A172 (cell line): Measurements from ENCODE around the gene OLIG2. TPM values are rescaled to one million over a fixed set of nuclear protein-coding genes. Genes with fewer than 3 reads are reported as not detected.
A peak's percentile ranks its signal among the peaks of the same experiment; 100 is the strongest.

ENCODE experiments used
- DNase-seq: peaks from one replicate; pipeline ENCODE4 v3.0.0-alpha.2; 2015; ENCODE audit warnings: low spot score
- total RNA-seq: library from RNA; depleted of rRNA; stranded (reverse); fragments of >200 nt; shearing (Covaris generic); gene quantifications from 2 replicates; pipeline ENCODE4 v1.2.3, GENCODE V29; 2014; rRNA removed

OLIG2 gene
- total RNA-seq: 1.4 and 3.9 TPM in 2 replicates

DNA sequence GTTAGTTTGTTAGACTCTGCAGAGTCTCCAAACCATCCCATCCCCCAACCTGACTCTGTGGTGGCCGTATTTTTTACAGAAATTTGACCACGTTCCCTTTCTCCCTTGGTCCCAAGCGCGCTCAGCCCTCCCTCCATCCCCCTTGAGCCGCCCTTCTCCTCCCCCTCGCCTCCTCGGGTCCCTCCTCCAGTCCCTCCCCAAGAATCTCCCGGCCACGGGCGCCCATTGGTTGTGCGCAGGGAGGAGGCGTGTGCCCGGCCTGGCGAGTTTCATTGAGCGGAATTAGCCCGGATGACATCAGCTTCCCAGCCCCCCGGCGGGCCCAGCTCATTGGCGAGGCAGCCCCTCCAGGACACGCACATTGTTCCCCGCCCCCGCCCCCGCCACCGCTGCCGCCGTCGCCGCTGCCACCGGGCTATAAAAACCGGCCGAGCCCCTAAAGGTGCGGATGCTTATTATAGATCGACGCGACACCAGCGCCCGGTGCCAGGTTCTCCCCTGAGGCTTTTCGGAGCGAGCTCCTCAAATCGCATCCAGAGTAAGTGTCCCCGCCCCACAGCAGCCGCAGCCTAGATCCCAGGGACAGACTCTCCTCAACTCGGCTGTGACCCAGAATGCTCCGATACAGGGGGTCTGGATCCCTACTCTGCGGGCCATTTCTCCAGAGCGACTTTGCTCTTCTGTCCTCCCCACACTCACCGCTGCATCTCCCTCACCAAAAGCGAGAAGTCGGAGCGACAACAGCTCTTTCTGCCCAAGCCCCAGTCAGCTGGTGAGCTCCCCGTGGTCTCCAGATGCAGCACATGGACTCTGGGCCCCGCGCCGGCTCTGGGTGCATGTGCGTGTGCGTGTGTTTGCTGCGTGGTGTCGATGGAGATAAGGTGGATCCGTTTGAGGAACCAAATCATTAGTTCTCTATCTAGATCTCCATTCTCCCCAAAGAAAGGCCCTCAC, at the start of gene OLIG2:
Gene OLIG2 (plus strand): TSS at position 447 of the 954 bp plus-strand sequence. CDS start 928 bp downstream, outside the sequence.
- peak; percentile 85 for DNase-seq

DNA sequence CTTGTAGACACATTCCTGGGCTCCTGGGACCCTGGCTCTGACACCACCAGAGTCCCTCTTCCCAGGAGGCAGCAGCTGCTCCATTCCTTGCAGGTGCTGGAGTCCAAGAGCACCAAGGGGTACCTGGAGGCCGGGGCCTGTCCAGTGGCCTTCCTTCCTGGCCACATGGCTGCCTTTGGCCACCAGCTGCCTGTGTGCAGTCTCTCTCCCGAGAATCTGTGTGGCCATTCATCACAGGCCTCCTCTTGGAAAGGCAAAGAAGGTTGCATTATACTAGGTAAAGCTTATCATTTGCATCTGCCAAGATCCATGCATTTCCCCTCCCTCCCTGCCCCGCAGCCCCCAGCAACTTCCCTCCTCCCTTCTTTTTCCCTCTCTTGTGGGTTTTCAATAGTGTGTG, 48.9 kb upstream of the OLIG2 start:
- DNase-seq: no peak

DNA sequence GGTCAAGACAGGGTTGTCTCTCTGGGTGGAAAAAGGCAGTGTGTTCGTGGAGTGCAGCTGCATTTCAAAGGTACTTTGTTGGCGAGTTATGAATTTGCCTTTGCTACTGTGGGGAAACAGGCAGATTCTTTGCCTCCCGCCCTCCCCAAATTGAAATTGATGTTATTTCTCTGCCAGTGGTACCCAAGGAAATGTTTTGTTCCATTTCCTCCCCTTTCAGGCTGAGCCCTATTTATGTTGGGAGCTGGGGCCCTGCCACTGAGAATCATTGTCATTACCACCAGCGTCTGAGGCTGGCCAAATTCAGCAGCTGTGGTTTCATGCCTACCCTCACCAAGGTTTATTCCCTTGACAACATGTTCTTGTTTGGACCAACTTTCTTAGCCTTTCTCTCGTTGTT, 48.5 kb upstream of the OLIG2 start:
- DNase-seq: no peak

DNA sequence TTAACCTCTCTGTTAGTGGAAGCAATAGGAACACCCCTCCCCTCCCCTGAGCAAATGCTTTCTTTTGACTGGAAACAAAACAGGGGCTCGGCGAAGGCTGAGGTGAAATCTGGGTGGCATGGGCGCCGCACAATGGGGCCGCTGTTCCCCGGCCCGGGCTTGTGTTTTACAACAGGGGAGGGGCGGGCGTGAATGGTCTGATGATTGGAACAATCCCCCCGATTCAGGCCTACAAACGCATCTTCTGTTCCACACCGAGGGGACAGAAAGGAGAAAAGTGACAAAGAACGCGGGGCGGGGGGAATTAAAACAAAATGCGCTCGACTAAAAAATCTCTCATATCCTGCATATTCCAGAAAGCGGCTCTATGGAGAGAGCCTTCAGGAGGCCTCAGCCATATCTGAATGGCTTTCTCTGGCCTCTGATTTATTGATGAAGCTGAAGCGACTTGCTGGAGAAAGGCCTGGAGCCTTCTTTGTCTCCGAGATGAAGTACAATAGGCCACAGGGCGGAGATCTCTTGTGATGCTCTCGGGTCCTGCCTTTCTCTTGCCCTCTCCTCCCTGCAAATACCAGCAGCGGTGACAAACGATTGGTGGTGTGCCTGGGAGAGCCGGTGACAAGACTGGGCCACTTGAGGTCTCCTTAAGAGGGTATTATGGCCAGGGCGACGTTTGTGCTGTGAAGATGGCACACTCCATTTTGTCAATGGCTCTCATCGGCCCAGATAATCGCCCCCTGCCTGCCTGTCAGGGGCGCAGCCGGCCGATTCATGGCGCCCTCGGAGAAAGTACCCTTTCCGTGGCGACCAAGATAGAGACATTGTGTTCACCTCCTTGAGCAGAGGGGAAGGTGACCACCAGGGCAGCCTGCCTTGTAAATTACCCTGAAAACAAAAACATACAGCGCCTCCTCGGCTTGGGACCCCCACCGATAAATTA, 47.1 kb upstream of the OLIG2 start:
- DNase-seq: no peak

DNA sequence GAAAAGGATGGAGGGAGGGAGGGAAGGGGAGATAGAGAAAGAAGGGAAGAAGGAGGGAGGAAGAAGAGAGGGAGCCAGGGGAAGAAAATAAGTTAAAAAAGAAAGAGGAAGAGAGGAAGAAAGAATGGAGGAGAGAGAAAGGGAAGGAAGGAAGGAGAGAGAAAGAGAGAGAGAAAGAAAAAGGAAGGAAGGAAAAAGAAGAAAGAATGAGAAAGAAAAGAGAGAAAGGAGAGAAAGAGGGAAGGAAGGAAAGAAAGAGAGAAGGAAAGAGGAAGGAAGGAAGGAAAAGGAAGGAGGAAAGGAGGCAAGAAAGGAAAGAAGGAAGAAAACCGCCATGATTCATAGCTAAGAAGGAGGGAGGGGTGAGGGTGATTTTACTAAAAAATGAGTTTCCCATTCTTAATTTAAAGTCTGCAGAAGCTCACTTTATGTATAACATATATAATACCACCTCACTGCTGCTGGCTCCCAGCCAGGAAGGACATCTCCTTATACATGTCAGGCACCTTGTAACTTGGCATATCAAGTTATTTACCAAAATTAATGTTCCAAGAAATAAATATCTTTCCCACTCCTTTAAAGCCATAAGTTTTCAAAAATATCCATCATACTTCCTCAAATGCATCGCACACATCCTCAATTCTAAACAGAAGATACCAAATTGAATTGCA, 46.0 kb upstream of the OLIG2 start:
- no peak for DNase-seq

DNA sequence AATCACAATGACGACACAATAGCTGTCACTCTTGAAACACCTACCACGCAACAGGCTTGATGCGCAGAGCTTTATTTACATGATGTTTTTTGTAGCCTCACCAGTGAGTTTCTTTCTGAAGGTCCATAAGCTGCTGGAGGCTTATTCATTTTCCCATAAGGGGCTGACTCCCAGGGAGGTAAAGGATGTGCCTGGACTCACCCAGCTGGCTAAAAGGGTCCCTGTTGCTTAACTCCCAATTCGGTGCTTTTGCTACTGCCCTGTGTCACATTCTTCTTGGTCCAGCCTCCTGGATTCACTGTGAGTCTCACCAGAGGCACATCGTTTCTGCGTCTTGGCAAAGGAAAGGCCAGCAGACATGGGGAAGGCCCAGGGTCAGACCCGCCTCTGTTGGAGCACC, 44.6 kb upstream of the OLIG2 start:
- DNase-seq: no peak

DNA sequence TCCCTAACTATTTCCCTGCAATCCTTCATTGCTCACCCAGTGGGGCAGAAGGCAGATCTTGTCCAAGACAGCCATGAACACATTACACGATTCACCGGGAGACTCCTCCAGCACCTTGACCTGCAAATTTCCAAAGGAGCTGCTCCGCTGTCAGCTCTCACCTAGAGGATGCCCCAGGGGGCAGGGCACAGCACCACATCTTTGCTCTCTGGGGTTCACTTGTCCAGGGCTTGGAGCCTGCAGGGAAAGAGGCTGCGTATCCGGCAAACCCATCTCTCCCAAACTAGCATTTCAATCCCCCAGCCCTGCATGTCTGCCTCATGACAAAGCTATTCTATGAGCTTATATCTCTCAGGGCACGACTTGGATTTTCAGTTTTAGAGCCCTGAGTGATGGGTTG, 35.1 kb upstream of the OLIG2 start:
- no peak for DNase-seq

DNA sequence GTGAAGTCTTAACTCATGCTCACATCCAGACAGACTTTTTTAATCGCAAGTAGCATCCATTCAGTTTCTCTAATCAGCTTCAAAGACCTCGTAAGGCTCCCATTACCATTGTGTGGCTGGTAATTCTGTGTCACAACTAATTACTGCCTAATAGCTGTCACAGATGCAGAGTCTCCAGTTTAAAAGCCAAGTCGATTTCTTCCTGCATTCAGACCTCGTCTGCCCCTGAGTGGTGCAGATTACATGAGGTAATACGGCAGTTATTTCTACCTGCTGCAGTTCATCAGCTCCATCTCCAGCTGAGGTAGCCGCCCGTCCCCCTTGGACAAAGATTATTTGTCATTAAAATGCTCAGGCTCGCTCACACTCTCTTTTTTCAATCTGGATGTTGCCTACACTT, 34.4 kb upstream of the OLIG2 start:
- DNase-seq: no peak

DNA sequence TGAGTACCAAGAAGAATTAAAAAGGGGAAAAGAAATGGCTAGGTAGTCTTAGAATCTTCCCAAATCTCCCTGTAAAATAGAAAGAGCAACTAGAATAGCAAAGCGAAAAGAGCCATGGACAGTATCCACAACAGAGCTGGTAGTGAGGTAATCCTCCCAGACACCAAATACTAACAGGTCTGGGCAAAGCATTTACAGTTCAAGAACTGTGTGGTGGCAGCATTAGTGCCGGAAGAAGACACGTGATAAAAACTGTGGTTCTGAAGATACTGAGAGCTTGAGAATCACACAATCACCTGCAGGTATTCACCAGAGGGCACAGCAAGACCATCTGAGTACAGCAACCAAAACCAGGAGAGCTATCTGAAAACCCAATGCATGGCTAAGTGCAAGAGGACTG, 31.8 kb upstream of the OLIG2 start:
- DNase-seq: no peak

DNA sequence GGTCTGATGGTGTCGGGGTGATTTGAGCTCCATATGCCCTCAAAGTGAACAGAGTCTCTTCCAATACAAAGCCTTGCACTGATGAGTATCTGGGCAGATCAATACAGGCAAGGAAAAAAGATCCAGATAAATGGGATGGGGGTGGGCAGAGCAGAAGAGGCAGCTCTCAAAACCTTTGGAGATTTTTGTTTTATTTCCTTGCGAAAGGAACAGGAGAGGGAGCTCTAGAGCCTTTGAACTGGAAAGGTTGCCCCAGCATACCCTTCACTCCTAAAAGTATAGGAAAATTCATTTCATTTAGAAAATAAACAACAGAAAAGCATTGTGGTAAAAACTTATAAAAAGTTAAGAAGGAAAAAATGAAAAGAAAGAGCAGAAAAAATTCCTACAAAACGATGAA, 31.4 kb upstream of the OLIG2 start:
- peak; percentile 54 for DNase-seq

DNA sequence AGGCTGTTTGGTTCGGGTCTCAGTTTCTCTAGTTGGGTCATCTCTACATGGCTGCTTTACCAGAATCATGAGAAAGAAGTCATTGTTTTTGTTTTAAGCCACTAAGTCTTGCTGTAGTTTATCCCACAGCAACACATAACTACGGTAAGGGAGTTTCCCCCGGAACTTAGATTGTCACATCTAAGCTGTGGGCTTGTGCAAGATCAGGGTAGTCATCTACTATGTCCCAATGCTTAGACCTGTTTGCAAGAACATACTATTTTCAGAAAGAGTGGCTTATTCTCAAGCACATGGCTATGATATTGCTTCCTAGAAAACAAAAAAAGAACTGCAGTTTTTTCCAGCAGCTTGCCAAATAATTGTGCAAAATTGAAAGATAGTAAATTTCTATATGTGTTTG, 18.0 kb upstream of the OLIG2 start:
- DNase-seq: no peak

DNA sequence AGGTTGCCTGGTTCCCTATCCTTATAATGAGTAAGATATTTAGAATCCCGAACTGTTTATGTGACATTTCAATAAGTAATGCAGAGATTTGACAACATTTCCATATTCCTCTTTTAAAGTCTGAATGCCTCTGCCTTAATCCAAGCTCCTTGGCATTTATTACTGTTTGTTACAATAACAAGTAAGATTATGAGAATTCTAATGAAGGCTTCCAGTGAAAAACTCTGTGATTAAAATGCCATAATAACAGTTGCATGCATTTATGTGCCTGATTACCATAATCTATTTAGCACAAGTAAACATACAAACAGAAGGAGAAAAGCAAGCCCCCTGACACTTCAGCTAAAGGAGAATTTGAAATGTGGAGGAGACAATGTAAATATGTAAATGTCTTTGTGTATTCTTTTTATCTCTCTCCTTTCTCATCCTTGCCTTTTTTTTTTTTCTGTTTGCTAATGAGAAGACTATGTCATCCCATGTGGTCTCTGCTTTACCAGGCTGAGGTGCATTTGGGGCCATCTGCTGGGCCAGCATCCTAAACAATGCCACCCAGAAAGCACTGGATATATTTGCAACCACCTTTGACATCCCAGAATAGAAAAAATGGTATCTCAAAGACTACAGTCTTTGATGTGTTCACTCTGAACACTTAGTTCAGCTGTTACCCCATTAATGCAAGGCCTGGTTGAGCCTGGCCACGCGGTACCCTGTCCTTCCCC, 17.2 kb upstream of the OLIG2 start:
- DNase-seq: no peak

DNA sequence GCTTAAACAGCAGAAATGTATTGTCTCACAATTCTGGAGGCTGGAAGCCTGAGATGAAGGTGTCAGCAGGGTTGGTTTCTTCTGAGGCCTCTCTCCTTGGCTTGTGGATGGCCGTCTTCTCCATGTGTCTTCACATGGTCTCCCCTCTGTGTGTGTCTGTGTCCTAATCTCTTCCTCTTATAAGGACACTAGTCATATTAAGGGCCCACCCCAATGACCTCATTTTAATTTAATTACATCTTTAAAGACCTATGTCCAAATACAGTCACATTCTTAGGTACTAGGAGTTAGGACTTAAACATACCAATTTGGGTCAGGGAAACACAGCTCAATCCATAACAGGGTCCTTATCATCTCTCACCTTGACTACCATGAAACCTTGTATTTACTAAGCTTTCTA, 14.8 kb upstream of the OLIG2 start:
- DNase-seq: no peak

DNA sequence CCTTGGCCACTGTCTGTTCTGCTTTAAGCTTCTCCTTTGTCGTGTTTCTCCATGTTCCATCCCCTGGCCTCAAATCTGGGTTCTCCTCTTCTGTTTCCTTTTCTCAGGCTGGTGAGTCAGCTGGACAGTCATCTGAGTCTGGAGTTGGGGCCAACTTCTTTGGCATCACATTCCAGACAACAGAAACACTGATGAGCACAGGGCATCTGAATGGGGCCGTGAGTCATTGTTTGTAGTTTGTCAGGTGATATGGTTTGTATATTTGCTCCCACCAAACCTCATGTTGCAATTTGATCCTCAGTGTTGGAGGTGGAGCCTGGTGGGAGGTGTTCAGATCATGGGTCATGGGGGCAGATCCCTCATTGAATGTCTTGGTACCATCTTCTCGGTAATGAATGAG, 14.3 kb upstream of the OLIG2 start:
- DNase-seq: peak; percentile 99

DNA sequence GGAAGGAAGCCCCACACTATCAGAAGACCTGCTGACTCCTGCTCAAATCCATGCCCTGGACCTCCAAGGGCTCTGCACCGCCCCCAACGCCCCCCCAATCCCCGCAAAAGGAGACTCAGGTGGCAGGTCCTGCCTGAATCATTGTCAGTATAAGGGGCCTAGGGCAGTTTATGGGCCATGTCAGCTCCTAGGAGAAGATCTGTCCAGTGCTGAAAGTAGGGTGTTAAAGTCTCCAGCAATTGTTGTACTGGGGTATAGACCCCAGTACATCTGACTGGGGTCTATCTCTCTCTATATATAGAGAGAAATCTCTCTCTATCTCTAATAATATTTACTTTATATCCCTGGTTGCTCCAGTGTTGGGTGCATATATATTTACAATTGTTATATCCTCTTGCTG, 12.1 kb upstream of the OLIG2 start:
- DNase-seq: no peak

DNA sequence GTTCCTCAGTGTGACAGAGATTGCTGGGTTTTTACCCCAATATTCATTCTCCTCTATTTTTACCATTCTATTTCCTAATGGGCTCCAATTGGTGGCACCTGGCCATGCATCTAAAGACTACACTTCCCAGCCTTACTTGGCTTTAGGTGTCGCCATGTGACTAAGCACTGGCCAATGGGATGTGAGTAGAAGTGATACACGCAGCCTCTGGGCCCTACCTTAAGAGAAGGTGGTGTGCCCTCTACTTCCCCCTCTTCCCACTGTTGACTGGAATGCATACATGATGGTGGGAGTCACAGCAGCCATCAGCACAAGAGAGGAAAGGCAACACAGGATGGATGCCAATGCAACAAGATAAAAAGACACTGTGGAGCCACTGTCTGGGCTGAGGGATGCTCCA, 11.4 kb upstream of the OLIG2 start:
- DNase-seq: no peak

DNA sequence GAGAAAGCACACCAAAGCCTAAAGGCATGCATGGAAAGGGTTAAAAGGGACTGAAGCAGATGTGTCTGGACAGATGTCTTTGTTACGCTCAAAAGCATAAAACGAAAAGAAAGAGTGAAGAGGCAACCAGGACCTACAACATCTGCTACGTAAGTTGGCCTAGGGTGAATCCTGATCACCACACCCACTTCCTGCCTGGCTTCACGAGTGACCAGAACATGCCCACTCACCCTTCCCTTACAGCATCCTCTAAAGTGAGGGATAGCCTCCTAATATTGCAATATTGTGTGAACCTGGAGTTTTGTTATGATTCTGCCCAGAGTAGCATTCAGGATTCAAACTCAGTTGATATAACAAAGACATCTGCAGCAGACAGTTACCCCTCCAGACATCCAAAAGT, 10.6 kb upstream of the OLIG2 start:
- no peak for DNase-seq

DNA sequence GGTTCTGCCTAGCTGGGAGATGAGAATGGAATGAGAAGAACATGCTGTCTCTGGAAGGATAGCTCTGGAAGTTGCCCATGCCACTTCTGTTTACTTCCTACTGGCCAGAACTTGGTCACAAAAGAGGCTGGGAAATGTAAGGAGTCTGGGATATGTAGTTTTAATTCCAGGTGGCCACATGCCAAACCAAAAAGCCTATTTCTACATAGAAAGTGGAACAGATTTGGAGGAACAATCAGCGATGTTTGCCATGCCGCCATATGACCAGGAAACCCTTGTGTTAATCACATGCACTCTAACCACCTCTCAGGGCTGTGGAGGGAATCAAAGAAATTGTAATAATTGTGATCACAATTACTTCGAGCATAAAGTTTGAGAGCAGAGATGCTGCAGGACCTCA, 10.0 kb upstream of the OLIG2 start:
- no peak for DNase-seq

DNA sequence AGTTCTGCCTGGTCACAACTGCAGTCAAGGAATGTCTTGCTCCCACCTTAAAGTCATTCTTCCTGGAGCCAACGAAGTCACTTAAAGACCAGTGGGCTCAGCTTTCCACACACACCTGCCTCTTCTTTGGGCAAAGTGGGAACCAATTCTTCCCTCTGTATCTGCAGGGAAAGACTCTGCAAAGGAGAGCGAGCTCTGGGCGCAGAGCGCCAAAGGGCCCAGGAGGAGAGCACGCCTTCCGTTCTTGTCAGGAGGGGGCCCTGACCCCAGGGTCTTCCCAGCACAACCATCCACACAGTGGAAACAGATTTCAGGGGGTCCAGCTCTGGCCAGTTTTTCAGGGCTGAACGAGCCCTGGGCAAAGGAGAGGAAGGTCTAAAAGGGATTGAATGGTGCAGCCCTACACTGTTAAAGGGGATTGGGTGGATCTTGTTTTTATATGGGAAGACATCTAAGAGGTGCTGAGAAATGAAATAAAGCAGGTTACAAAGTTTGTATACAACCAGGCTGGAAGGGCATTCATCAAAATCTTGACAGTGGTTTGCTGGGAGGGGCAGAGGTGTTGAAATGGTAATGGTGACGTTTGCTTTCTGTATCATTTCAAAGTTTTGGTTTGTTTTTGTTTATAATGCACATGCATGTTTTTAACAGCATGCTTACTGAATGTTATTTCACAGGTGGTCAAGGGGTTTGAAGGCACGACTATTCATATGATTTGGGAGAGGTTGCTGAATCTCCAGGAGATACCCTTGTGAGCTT, 6.8 kb upstream of the OLIG2 start:
- DNase-seq: no peak

DNA sequence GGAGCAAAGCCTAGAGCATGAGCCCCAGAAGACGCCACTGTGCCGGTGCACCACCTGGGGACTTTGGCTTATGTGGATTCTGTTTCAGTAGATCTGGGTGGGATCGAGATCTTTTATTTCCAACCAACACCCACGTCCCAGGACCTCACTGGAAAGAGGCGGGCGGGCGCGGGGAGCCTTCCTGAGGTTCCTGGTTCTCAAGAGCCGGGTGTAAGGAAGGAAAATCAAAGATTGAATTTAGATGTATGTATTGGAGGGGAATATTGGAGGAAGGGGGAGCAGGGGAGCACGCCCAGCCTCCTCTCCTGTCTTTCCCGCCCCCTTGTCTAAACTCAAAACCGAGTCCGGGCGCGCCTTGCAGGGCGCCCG, 6.2 kb upstream of the OLIG2 start:
- no peak for DNase-seq
